Ureter (tissue), 1 donor: ENCODE measurements around the gene CSTA. TPM values are rescaled to one million over a fixed set of nuclear protein-coding genes. Genes with fewer than 3 reads are reported as not detected.

Experiments used
- DNase-seq: peaks from one replicate; pipeline ENCODE4 v3.0.0-alpha.2; 2020; ENCODE audit warnings: low spot score
- total RNA-seq: library from RNA; stranded (reverse); gene quantifications from one replicate; pipeline ENCODE4 v1.2.4, GENCODE V29; 2023
- donor health status: DM: yes; HTN: yes; CAD: no.

CSTA gene
- total RNA-seq, 1 donor from 2014 or later = 62.3 TPM

- DNase-seq = no peak
Observed at GRCh38 chr3:122377975-122378374, 52.9 kb downstream of the CSTA start.

GRCh38 chr3:122382888-122383666, 58.0 kb downstream of the CSTA start, which contains the start of gene MIX23:
Gene MIX23, minus strand, starts transcription at chr3:122383231. Its CDS starts 7 bp downstream, at chr3:122383224.
- peak; percentile 89 for DNase-seq

GRCh38 chr3:122383771-122384697, 59.0 kb downstream of the CSTA start, which contains the start of gene FAM162A:
Gene FAM162A, plus strand, starts transcription at chr3:122384182. Its CDS starts 84 bp downstream, at chr3:122384266.
- peak; percentile 94 for DNase-seq

- no peak for DNase-seq
Observed at GRCh38 chr3:122387709-122388108, 62.7 kb downstream of the CSTA start.

GRCh38 chr3:122389197-122389596, 64.1 kb downstream of the CSTA start:
- DNase-seq = no peak

- no peak for DNase-seq
Observed at GRCh38 chr3:122389892-122390291, 64.8 kb downstream of the CSTA start.

- no peak for DNase-seq
Observed at GRCh38 chr3:122390665-122391064, 65.6 kb downstream of the CSTA start.

Other genes starting within 250 kb of the CSTA start
- 0.08 TPM for gene CASR, start 141.6 kb upstream of the CSTA start, total RNA-seq
- gene MIX23, start 58.0 kb downstream of the CSTA start, total RNA-seq = 54.4 TPM
- 65.5 TPM for gene FAM162A, start 58.9 kb downstream of the CSTA start, total RNA-seq
- gene WDR5B, start 90.8 kb downstream of the CSTA start, total RNA-seq = 7.2 TPM
- 75.7 TPM for gene KPNA1, start 189.7 kb downstream of the CSTA start, total RNA-seq
- 33.9 TPM for gene PARP9, start 239.1 kb downstream of the CSTA start, total RNA-seq
- 42.1 TPM for gene DTX3L, start 239.1 kb downstream of the CSTA start, total RNA-seq